Aorta (tissue), 5 donors: ENCODE measurements around the gene GNB3. TPM values are rescaled to one million over a fixed set of nuclear protein-coding genes. Genes with fewer than 3 reads are reported as not detected.

ENCODE experiments used
- ATAC-seq: fragments of 200-7000 bp; cut with Tn5 transposase; one replicate; pipeline ENCODE4 v1.9.1; 2022; ENCODE audit warnings: moderate library complexity; ENCODE audit not compliant: low FRiP score
- DNase-seq, 2 donors: peaks; one replicate each; pipeline ENCODE4 v3.0.0-alpha.2; 2020
- H3K27ac ChIP-seq, 2 donors: one replicate each; pipeline ENCODE4 v1.5.1; 2013; ENCODE audit warnings: low read length in 2 of 2, mild to moderate bottlenecking in 2 of 2, moderate library complexity in 2 of 2, control low read depth in 1 of 2, inconsistent platforms in 1 of 2, low read depth in 1 of 2
- H3K27me3 ChIP-seq, 2 donors: one replicate each; pipeline ENCODE4 v1.6.1; 2013; ENCODE audit warnings: control low read depth in 1 of 2, low read length in 1 of 2, mild to moderate bottlenecking in 1 of 2, moderate library complexity in 1 of 2; ENCODE audit not compliant: insufficient read depth in 2 of 2, control insufficient read depth in 1 of 2
- H3K36me3 ChIP-seq, 2 donors: one replicate each; pipeline ENCODE4 v1.6.1; 2013; ENCODE audit warnings: control low read depth in 1 of 2, low read length in 1 of 2, mild to moderate bottlenecking in 1 of 2; ENCODE audit not compliant: insufficient read depth in 2 of 2, control insufficient read depth in 1 of 2
- H3K4me1 ChIP-seq, 2 donors: one replicate each; pipeline ENCODE4 v1.6.1; 2013; ENCODE audit warnings: low read length in 2 of 2, control low read depth in 1 of 2, mild to moderate bottlenecking in 1 of 2, moderate library complexity in 1 of 2; ENCODE audit not compliant: insufficient read depth in 2 of 2, control insufficient read depth in 1 of 2
- H3K4me3 ChIP-seq, 2 donors: one replicate each; pipeline ENCODE4 v1.5.1; 2013; ENCODE audit warnings: low read length in 2 of 2, control low read depth in 1 of 2, mild to moderate bottlenecking in 1 of 2
- H3K9me3 ChIP-seq: one replicate; pipeline ENCODE4 v1.6.1; 2013; ENCODE audit warnings: mild to moderate bottlenecking, low read length; ENCODE audit not compliant: control insufficient read depth
- WGBS, 2 donors: extraction: QIAGEN DNeasy Blood & Tissue Kit; methylation state at CpG; one replicate each; pipeline ENCODE4 v1.1.7; 2013; 5-methylcytosine and 5-hydroxymethylcytosine counted together
- intact Hi-C, 2 donors: fragments of 100-400 bp; cut with DNase I; formaldehyde crosslinking; loops; one replicate each; pipeline versions ENCODE4 v1.14.2 to v1.15.0; 2022
- polyA plus RNA-seq, 2 donors: library from polyadenylated mRNA; stranded (reverse); fragments of 200-250 nt; gene quantifications; one replicate each; pipeline ENCODE4 v1.2.3, GENCODE V29; 2013
- total RNA-seq, 2 donors: library from RNA; stranded (reverse); fragmentation: NEBNext Ultra II Directional; extraction: Animal tissue kit (Norgen Biotek cat#: 25700); gene quantifications; one replicate each; pipeline ENCODE4 v1.2.1, GENCODE V29; 2021
- donor health status: healthy with polysubstance abuse.
- donor health status: Bipolar disorder and iron deficiency.
- donor health status: DM: no; HTN: no; CAD: no.
- donor health status: DM: no; HTN: no; CAD: no.
- donor health status: DM: yes; HTN: yes; CAD: no.

Gene GNB3
- total and polyA plus RNA-seq, 4 donors: 6.0 to 32.9 (median 10.9) TPM

DNA sequence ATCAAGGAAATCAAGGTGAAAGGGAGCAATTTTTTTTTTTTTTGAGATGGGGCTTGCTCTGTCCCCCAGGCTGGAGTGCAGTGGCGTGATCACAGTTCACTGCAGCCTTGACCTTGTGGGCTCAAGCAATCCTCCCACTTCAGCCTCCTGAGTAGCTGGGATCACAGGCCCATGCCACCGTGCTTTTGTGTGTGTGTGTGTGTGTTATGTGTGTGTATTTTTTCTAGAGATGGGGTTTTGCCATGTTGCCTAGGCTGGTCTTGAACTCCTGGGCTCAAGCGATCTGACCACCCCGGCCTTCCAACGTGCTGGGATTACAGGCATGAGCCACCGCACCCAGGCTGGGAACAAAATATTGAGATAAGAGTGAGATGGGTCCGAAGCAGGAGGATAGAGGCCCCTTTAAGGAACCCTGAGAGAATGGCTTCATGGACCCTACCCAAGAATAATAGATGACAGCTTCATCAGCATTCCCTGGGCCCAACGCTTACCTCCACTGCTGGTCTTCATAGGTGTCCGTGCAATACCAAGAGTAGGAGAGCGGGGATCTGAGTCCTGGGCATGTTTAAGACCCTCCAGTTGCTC is 9.3 kb downstream of the GNB3 start:
- ATAC-seq: no peak
- Histone ChIP-seq H3K9me3 (no peaks in the 10 kb centered on the region), H3K4me3 (no peak overlapping the region), H3K4me1 (no peaks in the 10 kb centered on the region), H3K27me3 (no peaks in the 10 kb centered on the region), H3K27ac (no peak overlapping the region), H3K36me3 (no peaks in the 10 kb centered on the region)
- no peak for DNase-seq
- intact Hi-C loops: no loop called here
- WGBS, 2 donors: 54 to 59% methylated on average over 10 of the region's 10 CpGs

DNA sequence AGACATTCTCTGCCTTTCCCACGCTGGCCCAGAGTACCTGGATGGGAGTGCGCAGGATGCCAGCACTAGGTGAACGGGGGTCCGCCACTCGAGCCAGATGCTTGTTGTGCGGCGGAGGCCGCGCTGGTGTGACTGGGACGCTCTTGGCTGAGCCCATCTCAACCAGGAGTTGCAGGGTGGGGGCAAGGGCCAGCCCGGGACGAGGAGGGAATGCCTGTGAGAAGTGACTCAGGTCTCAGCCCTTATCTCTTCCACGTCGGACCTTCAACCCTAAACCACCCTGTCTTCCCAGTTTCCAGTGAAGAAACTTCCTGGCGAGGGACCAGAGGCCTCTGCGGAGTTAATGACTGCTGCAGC is 10.0 kb downstream of the GNB3 start:
- intact Hi-C loops: no loop called here
- WGBS, 2 donors: 36 to 38% methylated on average over 16 of the region's 16 CpGs
- Histone ChIP-seq H3K9me3 (no peaks in the 10 kb centered on the region), H3K4me3 (no peak overlapping the region), H3K27ac (no peak overlapping the region), H3K36me3 (no peaks in the 10 kb centered on the region), H3K27me3 (no peaks in the 10 kb centered on the region), H3K4me1 (no peaks in the 10 kb centered on the region)
- no peak for ATAC-seq
- DNase-seq: peak; percentile 68 to 80

DNA sequence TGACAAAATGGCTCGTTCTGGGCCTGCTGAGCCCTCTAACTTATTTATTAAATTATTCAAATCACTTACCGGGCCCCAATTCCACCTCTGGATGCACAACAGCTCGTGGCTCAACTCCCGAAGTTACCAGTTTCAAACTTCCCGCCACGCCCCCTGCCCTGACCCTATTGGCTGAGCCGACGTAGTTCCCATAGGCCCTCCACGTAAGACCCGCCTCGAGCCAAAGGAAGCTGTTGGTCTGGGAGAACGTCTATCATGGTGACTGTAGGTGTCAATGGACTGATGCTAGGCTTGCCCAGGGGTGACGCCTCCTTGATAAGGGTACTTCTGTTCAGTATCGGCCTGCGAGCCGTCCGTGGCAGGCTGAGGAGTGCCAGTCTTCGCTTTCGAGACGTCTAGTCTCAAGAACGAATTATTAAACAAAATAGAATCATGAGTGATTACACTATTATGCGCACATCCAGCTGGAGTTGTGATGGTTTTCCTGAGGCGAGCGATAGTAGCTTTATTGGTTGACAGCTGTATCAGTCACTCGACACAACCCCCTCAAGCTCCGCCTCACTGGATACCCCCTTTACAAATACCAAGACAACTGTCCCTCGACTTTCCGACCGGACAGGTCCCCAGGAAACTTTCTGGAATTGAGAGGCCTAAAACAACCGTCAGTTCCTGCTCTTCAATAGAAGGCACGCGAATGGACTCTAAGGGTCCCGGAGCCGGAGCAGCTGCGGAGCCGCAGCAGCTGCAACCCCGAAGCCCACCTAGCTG is 10.6 kb downstream of the GNB3 start, which contains the start of gene CDCA3:
Gene CDCA3 (minus strand): TSS at position 134 of the 768 bp plus-strand sequence. CDS start 334 bp downstream, outside the sequence.
- peak; percentile 95 to 98 for DNase-seq
- WGBS, 2 donors: 0% methylated on average over 37 of the region's 37 CpGs
- ATAC-seq: peak; percentile 89
- no peaks in the 10 kb centered on the region for H3K9me3 ChIP-seq
- no peaks in the 10 kb centered on the region for H3K36me3 ChIP-seq
- H3K27me3 ChIP-seq: no peaks in the 10 kb centered on the region
- peak within 1 kb of the TSS; percentile 58 to 78 for H3K27ac ChIP-seq
- H3K4me1 ChIP-seq: no peaks in the 10 kb centered on the region
- intact Hi-C loops: no loop called here
- H3K4me3 ChIP-seq: peak within 1 kb of the TSS; percentile 39 to 60

DNA sequence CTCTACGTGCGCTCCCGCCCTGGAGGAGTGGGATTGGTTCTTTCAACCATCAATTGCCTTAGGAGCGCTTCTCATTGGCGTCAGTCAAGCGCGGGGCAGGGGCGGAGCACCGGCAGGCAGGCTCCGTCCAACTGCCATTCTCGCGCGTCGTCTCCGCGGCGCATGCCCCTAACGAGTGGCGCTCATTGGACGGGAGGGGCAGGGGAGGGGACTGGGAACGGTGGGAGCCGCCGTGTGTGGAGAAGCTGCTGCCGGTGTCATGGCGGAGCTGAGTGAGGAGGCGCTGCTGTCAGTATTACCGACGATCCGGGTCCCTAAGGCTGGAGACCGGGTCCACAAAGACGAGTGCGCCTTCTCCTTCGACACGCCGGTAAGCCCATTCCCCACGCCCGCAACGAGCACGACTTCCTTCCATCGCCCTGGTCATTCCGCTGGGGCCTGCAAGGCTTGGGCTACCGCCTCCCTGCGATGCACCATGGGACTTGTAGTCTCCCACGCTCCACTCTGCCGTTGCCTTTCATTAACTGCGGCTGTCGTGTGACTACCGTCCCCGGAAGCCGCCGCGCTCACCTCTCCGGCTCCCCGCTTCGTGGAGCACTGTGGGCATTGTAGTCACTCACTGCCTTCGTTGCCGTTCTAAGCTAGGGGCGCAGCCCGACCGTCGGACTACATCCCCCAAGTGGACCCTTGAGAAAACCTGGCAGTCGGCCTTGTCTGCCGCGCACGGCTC is 11.4 kb downstream of the GNB3 start, which contains the start of gene USP5:
Gene USP5 (plus strand): TSS at position 230 of the 730 bp plus-strand sequence. CDS start 30 bp downstream, at position 260.
- Histone ChIP-seq H3K4me3 (peak within 1 kb of the TSS; percentile 58 to 60), H3K4me1 (no peaks in the 10 kb centered on the region), H3K27ac (peak within 1 kb of the TSS; percentile 58 to 78), H3K9me3 (no peaks in the 10 kb centered on the region), H3K36me3 (no peaks in the 10 kb centered on the region), H3K27me3 (no peaks in the 10 kb centered on the region)
- DNase-seq: peak; percentile 99 to 100
- 0% methylated on average over 65 of the region's 65 CpGs for WGBS, 2 donors
- intact Hi-C loops: loop anchor here in 1 of 2 donors (2.0 kb wide), 2 partner anchors 15 to 39 kb away; partner anchors contain the start of gene TPI1
- peak; percentile 96 for ATAC-seq

- Histone ChIP-seq H3K4me3 (peak overlapping the region; percentile 18 to 58), H3K27ac (peak overlapping the region; percentile 29 to 34), H3K9me3 (no peaks in the 10 kb centered on the region), H3K4me1 (no peaks in the 10 kb centered on the region), H3K27me3 (no peaks in the 10 kb centered on the region), H3K36me3 (no peaks in the 10 kb centered on the region)
- 0% methylated on average over 18 of the region's 18 CpGs for WGBS, 2 donors
- ATAC-seq (peak; percentile 3), DNase-seq (peak; percentile 83 to 86)
- intact Hi-C loops: loop anchor here in 1 of 2 donors (2.0 kb wide), 2 partner anchors 14 to 38 kb away; partner anchors contain the start of gene TPI1
Measured at GRCh38 chr12:6852651-6853354, 12.1 kb downstream of the GNB3 start.

- Histone ChIP-seq H3K9me3 (no peaks in the 10 kb centered on the region), H3K27ac (peak overlapping the region in 1 of 2 donors; percentile 34), H3K27me3 (no peaks in the 10 kb centered on the region), H3K4me3 (no peak overlapping the region), H3K36me3 (peaks cover 0 to 4% of the 10 kb centered on the region in 2 donors), H3K4me1 (no peaks in the 10 kb centered on the region)
- DNase-seq (no peak), ATAC-seq (no peak)
- 59 to 71% methylated on average over 1 of the region's 1 CpG for WGBS, 2 donors
- intact Hi-C loops: loop anchor here in 1 of 2 donors (2.0 kb wide), 2 partner anchors 13 to 37 kb away; partner anchors contain the start of gene TPI1
Measured at GRCh38 chr12:6853626-6854025, 12.9 kb downstream of the GNB3 start.

GRCh38 chr12:6854036-6854435 is 13.3 kb downstream of the GNB3 start:
- Histone ChIP-seq H3K4me3 (no peak overlapping the region), H3K9me3 (no peaks in the 10 kb centered on the region), H3K27me3 (no peaks in the 10 kb centered on the region), H3K27ac (no peak overlapping the region), H3K36me3 (peaks cover 0 to 5% of the 10 kb centered on the region in 2 donors), H3K4me1 (no peaks in the 10 kb centered on the region)
- intact Hi-C loops: no loop called here
- WGBS, 2 donors: 74 to 80% methylated on average over 6 of the region's 6 CpGs
- DNase-seq: no peak
- ATAC-seq: no peak

GRCh38 chr12:6855322-6855721 is 14.6 kb downstream of the GNB3 start:
- H3K4me1 ChIP-seq: no peaks in the 10 kb centered on the region
- H3K36me3 ChIP-seq: peaks cover 0 to 6% of the 10 kb centered on the region in 2 donors
- H3K27me3 ChIP-seq: no peaks in the 10 kb centered on the region
- no peak overlapping the region for H3K27ac ChIP-seq
- intact Hi-C loops: no loop called here
- H3K9me3 ChIP-seq: no peaks in the 10 kb centered on the region
- H3K4me3 ChIP-seq: no peak overlapping the region
- DNase-seq: no peak
- no peak for ATAC-seq
- 89 to 90% methylated on average over 14 of the region's 14 CpGs for WGBS, 2 donors
